HG02885 (cell line): ENCODE measurements around the gene ETS1.
"Not testable (repeated sequence)": the region's sequence is repeated elsewhere in the genome, so short reads cannot be mapped to it uniquely, and the experiment has no call there.

Source experiments
- ATAC-seq: cut with Tn5 transposase; IDR thresholded peaks from one replicate; pipeline ENCODE4 v1.9.1; 2021; ENCODE audit warnings: mild to moderate bottlenecking; ENCODE audit not compliant: unreplicated experiment, poor library complexity

ETS1 gene

GRCh38 chr11:128451652-128452470, 135.5 kb downstream of the ETS1 start:
- ATAC-seq, result peak; percentile 42

DNA sequence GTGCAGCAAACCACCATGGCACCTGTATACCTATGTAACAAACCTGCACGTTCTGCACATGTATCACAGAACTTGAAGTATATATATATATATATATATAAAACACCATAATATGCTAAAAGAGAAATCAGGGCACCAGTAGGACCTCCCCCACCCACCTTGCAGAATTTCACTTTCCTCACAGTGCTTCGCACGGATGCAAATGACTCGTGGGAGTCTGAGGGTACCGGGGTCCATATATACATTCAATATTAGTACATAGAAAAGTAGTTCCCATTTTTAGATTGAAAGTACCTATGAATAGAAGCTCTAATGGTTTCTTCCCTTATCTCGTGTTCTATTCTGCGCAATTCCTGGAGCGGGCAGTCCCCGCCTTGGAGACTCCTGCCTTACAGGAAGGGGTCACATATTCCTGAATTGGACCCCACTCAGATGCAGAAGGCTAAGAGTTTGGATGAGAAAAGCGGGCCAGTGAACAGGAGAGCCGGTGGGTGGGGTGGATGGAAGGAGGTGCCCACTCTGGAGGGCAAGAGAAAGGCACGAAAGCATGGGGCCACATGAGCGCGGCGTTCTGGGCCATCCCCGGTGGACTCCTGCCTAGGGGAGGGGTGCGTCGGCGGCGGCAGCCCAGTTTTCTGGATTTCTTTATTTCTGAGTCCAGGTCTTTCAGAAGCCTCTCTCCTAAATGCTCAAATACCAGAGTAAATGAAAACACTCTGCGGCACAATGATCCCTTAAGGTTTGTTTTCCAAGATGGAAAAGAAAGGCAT, 136.3 kb downstream of the ETS1 start:
- no peak for ATAC-seq

DNA sequence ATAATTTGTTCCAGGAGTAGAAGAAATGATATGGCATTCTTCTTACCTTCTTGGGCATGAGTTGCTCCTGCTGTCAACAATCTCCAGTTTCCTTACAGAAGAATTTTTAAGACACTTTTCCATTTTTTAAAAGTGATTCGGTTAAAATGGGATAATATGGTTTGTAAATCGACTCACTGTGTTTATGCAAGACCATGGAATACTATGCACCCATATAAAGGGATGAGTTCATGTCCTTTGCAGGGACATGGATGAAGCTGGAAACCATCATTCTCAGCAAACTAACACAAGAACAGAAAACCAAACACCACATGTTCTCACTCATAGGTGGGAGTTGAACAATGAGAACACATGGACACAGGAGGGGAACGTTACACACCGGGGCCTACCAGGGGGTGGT, 136.9 kb downstream of the ETS1 start:
- not testable (repeated sequence) for ATAC-seq

DNA sequence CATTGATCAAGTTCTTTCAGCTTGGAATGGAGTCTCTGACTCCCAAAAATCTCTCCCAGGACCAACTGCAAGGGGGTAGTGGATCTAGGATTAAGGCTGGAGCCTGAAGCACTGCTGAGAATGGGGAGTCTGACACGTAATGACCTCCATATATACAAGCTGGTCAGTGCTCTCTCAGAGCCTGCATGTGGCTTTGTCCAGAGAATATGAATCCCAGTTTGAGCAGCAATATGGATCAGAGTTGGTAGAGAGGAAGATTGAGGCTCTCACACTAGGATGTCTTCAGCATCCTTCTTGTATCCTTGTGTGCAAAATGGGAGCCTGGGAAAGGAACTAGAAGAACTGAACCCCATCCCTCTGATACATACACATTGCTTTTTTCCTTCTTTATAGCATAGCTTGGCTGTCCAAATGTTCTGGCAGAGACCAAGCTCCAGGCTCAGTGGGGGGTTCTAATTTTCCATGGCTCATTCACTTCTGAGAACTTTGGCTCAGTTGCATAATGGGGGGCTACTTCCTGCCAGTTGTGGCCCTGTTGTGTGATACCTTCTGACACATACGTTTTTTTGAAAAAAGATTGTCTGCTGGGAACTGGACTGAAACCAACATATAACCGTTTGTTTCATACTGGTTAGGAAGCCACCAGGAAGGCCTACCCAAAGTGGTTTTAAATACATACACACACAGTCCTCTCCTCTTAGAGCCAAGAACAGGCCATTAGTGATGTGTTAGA, 138.2 kb downstream of the ETS1 start:
- ATAC-seq, result no peak

GRCh38 chr11:128448200-128448886, 139.0 kb downstream of the ETS1 start:
- ATAC-seq, result no peak

DNA sequence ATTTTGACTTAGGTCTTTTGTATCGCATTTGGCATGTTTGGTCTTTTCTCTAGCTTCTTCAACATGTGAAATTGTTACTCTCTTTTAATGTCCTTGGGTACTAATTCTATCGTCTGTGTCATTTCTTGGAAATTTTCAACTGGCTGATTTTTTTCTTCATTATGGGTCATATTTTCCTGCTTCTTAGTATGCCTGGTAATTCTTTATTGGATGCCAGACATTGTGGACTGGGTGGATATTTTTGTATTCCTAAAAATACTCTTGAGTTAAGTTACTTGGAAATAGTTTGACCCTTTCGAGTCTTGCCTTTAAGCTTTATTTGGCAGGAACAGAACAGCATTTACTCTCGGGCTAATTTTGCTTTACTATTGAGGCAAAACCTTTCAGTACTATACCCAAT, 140.1 kb downstream of the ETS1 start:
- no peak for ATAC-seq

- not testable (repeated sequence) for ATAC-seq
Observed at GRCh38 chr11:128445921-128446320, 141.4 kb downstream of the ETS1 start.

DNA sequence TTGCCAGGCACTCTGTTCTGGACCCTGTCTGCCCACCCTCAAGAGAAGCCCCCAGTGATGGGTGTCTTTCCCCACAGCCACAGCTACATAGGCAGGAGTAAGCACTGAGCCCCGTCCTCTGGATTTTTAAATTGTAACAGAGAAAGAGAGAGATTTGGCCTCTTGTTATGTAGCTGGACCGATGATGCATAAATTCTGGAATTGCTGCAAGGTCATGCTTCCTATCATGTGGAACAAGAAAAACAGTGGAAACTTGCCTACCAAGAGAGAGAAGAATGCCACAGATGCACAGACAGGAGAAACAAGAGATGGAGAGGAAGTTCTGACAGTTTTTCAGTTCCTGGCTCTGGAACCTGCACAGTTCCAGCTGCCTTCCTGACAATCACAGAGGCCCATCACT, 150.2 kb downstream of the ETS1 start:
- ATAC-seq, result no peak

GRCh38 chr11:128434818-128435217, 152.5 kb downstream of the ETS1 start:
- ATAC-seq, result no peak

GRCh38 chr11:128434411-128434810, 152.9 kb downstream of the ETS1 start:
- ATAC-seq, result no peak

DNA sequence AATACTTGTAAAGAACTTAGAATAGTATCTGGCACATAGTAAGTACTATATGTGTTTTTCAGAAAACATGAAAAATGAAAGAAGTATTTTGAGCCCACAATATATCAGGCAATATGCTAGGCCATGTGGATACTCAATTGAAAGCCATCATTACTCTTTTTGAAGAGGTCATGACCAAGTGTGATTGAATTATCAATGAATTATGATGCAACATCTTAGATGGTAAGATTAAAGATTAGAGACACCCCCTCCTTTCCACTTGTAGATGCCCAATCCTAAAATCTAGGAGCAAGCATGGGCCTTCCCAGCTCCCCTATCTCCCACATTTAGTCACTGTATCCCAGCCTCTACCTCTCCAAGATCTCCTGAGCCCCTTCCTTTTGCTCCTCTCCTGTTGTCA, 154.4 kb downstream of the ETS1 start:
- no peak for ATAC-seq

- no peak for ATAC-seq
Observed at GRCh38 chr11:128431931-128432330, 155.4 kb downstream of the ETS1 start.

DNA sequence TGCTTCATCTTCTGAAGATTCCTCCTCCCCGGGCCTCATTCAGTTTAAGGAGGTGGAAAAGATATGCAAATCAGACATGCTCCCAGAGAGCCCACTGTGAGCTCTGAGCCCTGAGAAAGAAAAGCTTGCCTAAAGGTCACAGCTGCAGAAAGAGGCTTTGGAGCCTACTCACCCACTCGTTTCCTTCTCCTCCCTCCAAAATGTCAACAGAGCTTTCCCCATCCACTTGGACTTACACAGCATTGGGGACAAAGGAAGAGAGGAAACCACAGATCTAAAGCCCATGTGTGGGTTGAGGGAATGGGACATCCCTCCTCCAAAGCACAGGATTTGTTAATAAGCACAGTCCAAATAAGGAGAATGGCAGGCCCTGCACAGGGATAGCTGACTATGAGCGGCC, 158.4 kb downstream of the ETS1 start:
- ATAC-seq, result no peak

- no peak for ATAC-seq
Observed at GRCh38 chr11:128424851-128425285, 162.5 kb downstream of the ETS1 start.

- ATAC-seq, result no peak
Observed at GRCh38 chr11:128424271-128424711, 163.1 kb downstream of the ETS1 start.

- no peak for ATAC-seq
Observed at GRCh38 chr11:128422576-128423370, 164.6 kb downstream of the ETS1 start.

- no peak for ATAC-seq
Observed at GRCh38 chr11:128421577-128422330, 165.6 kb downstream of the ETS1 start.

DNA sequence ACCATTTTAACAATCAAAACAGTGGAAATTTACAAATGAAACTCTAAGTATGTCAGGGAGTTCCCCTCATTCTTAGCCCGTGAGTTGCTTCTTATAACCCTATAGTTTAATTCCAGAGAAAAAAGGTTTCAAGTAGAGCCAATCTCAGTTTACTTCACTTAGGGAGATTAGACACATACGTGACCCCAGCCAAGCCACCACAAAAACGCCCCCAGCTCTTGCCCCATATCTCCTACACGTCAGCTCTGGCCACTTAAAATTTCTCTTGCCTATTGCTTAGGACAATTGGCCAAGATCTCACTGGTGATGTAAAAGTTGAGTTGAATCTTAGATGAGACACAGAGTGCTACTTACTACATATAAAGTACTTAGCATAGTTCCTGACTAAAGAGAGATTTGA, 166.4 kb downstream of the ETS1 start:
- ATAC-seq, result no peak

DNA sequence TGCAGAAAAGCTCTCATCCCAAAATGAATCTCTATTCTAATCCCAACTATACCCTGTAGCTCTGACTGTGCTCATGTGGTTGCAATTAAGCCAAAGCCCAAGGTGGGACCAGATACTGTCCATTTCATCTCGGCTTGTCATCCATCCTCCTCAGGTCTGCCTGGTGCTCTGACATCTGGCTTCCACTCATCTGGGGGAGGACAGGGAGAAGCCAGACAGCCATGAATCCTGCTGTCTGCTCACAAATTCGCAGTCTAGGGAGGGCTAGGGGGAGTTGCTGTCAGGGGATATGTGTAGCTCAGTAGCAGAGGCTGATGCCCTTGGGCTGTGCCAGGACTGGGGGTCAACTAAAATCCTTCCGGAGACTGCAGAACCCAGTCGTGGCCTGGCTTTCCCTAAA, 167.1 kb downstream of the ETS1 start:
- no peak for ATAC-seq
